ENCODE measurements around the gene IL17C.

DNA sequence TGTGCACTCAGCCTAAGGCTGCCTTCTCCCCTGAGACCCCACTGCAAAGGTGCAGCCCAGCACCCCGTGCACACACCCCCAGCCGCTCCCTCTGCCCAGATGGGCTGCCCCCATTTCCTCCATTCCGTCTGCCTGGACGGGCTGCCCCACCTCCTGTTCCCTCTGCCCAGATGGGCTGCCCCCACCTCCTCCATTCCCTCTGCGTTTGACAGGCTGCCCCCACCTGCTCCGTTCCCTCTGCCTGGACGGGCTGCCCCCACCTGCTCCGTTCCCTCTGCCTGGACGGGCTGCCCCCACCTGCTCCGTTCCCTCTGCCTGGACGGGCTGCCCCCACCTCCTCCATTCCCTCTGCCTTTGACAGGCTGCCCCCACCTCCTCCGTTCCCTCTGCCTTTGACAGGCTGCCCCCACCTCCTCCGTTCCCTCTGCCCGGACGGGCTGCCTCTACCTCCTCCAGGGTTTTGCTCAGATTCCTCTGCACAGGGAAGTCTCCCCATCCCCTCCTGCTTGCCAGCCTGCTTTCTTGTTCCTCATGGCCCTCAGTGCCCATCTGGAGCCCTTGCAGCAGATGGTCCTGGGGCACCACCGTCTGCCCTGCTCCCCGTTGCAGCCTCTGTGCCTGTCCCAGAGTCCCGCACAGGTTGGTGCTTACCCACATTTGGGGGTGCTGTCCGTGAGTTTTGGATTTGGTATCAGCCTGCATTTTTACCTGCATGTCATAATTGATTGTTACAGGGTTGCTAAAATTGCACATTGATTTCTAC is 23.4 kb upstream of the IL17C start:
- no peak for TF ChIP-seq CTCF (conservative IDR thresholded peaks at IDR 0.05; ENCODE audit: low read length)
- TF ChIP-seq EZH2phosphoT487 (IDR thresholded peaks at IDR 0.05; ENCODE audit: borderline replicate concordance, low read depth, low read length), result no peak
